SU-DHL-6 (cell line): ENCODE data around the gene COX19.

Experiments used
- H2AFZ ChIP-seq: fragments of 200-600 bp; sonication (generic); 2 replicates; pipeline ENCODE4 v1.6.1; 2014; ENCODE audit warnings: low read depth, mild to moderate bottlenecking, moderate library complexity, mixed read lengths, antibody characterized with exemption, low read length; ENCODE audit not compliant: severe bottlenecking
- H3F3A ChIP-seq: fragments of 200-600 bp; shearing (Covaris generic); 2 replicates; pipeline ENCODE4 v1.6.0; 2016; ENCODE audit warnings: antibody characterized with exemption, mild to moderate bottlenecking; ENCODE audit not compliant: insufficient read depth
- H3K27ac ChIP-seq: fragments of 200-600 bp; sonication (generic); 2 replicates; pipeline ENCODE4 v1.5.1; 2016; ENCODE audit warnings: low read depth, mild to moderate bottlenecking, low read length, moderate library complexity, mixed read lengths
- H3K27me3 ChIP-seq: fragments of 200-600 bp; sonication (generic), shearing (Covaris generic); 2 replicates; pipeline ENCODE4 v1.6.0; 2014; ENCODE audit warnings: mild to moderate bottlenecking, low read length
- H3K36me3 ChIP-seq: fragments of 200-600 bp; sonication (generic); 2 replicates; pipeline ENCODE4 v1.6.1; 2014; ENCODE audit warnings: mild to moderate bottlenecking, low read length, mixed read lengths
- H3K4me2 ChIP-seq: fragments of 300-600, 200-600 bp; shearing (Covaris generic), sonication (generic); 2 replicates; pipeline ENCODE4 v1.6.0; 2014; ENCODE audit warnings: low read length, low read depth, mild to moderate bottlenecking; ENCODE audit not compliant: poor library complexity, severe bottlenecking
- H3K4me3 ChIP-seq: fragments of 200-600 bp; sonication (generic); 2 replicates; pipeline ENCODE4 v1.5.1; 2014; ENCODE audit warnings: antibody characterized with exemption, low read length, mild to moderate bottlenecking, mixed read lengths; ENCODE audit not compliant: insufficient read depth, poor library complexity, severe bottlenecking
- H3K79me2 ChIP-seq: fragments of 200-600 bp; sonication (generic); 2 replicates; pipeline ENCODE4 v1.6.1; 2014; ENCODE audit warnings: mild to moderate bottlenecking, low read length, moderate library complexity; ENCODE audit not compliant: insufficient read depth
- H3K9ac ChIP-seq: fragments of 200-600 bp; sonication (generic); 2 replicates; pipeline ENCODE4 v1.7.0; 2014; ENCODE audit warnings: mild to moderate bottlenecking, low read length
- H3K9me2 ChIP-seq: fragments of 200-600 bp; sonication (generic); replicated peaks from 2 replicates; pipeline ENCODE4 v1.6.1; 2014; ENCODE audit warnings: low read length; ENCODE audit not compliant: insufficient read depth
- H3K9me3 ChIP-seq: fragments of 200-600 bp; sonication (generic); 2 replicates; pipeline ENCODE4 v1.6.1; 2014; ENCODE audit warnings: low read length, mixed read lengths; ENCODE audit not compliant: insufficient read depth
- H4K20me1 ChIP-seq: fragments of 200-600 bp; sonication (generic); 2 replicates; pipeline ENCODE4 v1.6.1; 2014; ENCODE audit warnings: low read depth, mild to moderate bottlenecking, antibody characterized with exemption, low read length, moderate library complexity, mixed read lengths
- EZH2phosphoT487 ChIP-seq: fragments of 200-600 bp; sonication (generic), shearing (Covaris generic); conservative IDR thresholded peaks from 2 replicates; pipeline ENCODE4 v1.6.1; 2018; ENCODE audit warnings: mild to moderate bottlenecking, antibody characterized with exemption, low read length, moderate library complexity, mixed read lengths
- TF ChIP-seq, protein P1 (sequence below): fragments of 200-600 bp; sonication (generic); IDR thresholded peaks from one replicate; pipeline ENCODE4 v1.5.1; 2017; ENCODE audit warnings: antibody characterized with exemption, mild to moderate bottlenecking, low read length, moderate library complexity; ENCODE audit not compliant: insufficient read depth, poor library complexity, severe bottlenecking

COX19 gene

DNA sequence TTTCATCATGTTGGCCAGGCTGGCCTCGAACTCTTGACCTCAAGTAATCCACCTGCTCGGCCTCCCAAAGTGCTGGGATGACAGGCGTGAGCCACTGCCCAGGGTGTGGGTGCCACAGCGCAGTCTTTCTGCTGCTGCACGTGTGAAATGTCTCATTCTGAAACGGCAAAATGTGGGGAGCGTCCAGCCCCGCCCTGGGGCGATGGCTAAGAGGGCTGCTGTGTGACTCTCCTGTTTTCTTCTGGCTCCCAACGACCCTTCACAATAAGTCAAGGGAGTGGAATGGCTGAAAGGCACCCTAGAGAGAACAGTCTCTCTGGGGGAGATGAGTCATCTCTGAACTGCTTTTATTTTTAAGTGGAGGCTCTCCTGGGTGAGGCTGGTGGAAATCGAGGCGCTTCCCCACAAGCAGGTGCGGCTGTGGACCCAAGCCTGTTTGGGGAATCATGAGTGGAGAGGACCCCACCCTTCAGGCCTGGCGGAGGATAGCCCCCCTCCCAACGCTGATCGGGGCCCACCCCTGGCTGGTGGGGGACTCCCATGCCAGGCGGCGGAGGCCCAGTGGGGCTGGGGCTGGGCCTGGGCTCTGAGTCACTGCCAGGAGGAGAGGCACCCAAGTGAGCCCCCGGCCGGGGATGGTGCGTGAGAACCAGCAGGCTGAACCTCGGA lies 38.8 kb downstream of the COX19 start:
- H3K9ac ChIP-seq, result no peak overlapping the region
- H3K27ac ChIP-seq, result no peak overlapping the region
- no peak for TF ChIP-seq EZH2phosphoT487
- TF ChIP-seq, protein P1, sequence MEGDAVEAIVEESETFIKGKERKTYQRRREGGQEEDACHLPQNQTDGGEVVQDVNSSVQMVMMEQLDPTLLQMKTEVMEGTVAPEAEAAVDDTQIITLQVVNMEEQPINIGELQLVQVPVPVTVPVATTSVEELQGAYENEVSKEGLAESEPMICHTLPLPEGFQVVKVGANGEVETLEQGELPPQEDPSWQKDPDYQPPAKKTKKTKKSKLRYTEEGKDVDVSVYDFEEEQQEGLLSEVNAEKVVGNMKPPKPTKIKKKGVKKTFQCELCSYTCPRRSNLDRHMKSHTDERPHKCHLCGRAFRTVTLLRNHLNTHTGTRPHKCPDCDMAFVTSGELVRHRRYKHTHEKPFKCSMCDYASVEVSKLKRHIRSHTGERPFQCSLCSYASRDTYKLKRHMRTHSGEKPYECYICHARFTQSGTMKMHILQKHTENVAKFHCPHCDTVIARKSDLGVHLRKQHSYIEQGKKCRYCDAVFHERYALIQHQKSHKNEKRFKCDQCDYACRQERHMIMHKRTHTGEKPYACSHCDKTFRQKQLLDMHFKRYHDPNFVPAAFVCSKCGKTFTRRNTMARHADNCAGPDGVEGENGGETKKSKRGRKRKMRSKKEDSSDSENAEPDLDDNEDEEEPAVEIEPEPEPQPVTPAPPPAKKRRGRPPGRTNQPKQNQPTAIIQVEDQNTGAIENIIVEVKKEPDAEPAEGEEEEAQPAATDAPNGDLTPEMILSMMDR, result no peak
- H3K4me3 ChIP-seq, result no peak overlapping the region
- no peaks in the 10 kb centered on the region for H4K20me1 ChIP-seq
- no peak overlapping the region for H2AFZ ChIP-seq
- no peaks in the 10 kb centered on the region; the same call in 1 of the 2 replicates for H3K27me3 ChIP-seq
- H3K36me3 ChIP-seq, result no peaks in the 10 kb centered on the region
- no peaks in the 10 kb centered on the region for H3K9me2 ChIP-seq
- H3F3A ChIP-seq, result no peaks in the 10 kb centered on the region
- peaks cover 8% of the 10 kb centered on the region; the same call in 1 of the 2 replicates for H3K9me3 ChIP-seq
- H3K79me2 ChIP-seq, result no peaks in the 10 kb centered on the region
- no peak overlapping the region for H3K4me2 ChIP-seq

DNA sequence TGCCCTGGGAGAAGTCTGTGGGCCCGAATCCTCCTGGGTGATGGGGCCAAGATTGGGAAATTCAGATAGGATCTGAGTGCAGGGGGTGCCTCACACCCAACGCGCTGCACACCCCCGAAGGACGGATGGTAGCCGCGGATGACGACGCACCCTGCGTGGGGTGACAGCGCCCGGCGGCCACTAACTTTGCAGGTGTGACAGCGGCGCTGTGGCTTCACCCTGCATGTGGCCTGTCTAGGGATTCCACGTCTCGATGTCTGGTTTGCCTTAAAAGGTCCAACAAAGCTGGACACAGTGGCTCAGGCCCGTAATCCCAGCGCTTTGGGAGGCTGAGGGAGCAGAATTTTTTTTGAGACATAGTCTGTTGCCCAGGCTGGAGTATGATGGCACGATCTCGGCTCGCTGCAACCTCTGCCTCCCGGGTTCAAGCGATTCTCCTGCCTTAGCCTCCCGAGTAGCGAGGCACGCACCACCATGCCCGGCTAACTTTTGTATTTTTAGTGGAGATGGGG lies 39.4 kb downstream of the COX19 start:
- no peaks in the 10 kb centered on the region for H3F3A ChIP-seq
- H3K4me3 ChIP-seq, result no peak overlapping the region
- no peak overlapping the region for H2AFZ ChIP-seq
- H3K27ac ChIP-seq, result no peak overlapping the region
- H3K36me3 ChIP-seq, result no peaks in the 10 kb centered on the region
- no peak overlapping the region for H3K9ac ChIP-seq
- no peaks in the 10 kb centered on the region for H3K27me3 ChIP-seq
- H3K79me2 ChIP-seq, result no peaks in the 10 kb centered on the region
- H3K9me3 ChIP-seq, result peaks cover 8% of the 10 kb centered on the region; the same call in 1 of the 2 replicates
- no peaks in the 10 kb centered on the region for H3K9me2 ChIP-seq
- no peak overlapping the region for H3K4me2 ChIP-seq
- H4K20me1 ChIP-seq, result no peaks in the 10 kb centered on the region
- TF ChIP-seq, protein P1, result no peak
- TF ChIP-seq EZH2phosphoT487, result no peak

DNA sequence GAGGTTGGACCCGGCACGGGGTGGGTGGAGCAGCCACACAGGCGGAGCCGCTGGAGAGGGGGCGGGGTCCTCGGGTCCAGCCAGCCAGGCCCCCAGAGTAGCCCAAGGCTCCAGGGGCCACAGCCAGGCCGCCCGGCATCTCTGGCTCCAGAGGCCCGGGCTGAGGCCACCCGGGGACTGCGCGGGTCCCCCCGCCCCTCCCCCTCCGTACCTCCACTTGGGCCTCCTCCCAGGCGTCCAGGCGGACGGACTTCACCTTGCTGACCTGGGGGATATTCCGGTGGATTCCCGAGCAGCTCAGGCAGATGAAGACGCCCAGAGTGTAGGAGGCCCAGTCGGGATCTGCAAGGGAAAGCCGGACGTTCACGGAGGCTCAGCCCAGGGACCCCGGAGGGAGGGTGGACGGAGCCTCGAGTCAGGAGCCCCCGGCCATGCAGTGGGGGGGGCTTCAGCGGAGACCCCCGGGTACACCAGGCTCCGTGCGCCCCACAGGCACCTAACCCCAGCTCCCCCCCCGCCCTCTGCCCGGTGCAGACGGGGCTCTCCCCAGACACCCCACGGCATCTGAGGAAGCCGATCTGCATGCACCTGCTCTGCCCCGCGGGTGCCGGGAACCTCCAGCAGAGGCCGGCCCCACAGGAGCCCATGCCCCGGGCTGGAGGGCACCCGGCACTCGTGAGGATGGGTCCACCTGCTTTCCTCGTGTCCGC lies 40.0 kb downstream of the COX19 start:
- Histone ChIP-seq H3K27me3 (no peaks in the 10 kb centered on the region), H3K9ac (no peak overlapping the region), H3K36me3 (no peaks in the 10 kb centered on the region), H3K4me3 (no peak overlapping the region), H3K9me3 (peaks cover 1% of the 10 kb centered on the region; the same call in 1 of the 2 replicates), H3K27ac (no peak overlapping the region), H3K9me2 (no peaks in the 10 kb centered on the region), H3K79me2 (no peaks in the 10 kb centered on the region), H3K4me2 (no peak overlapping the region), H2AFZ (no peak overlapping the region), H3F3A (no peaks in the 10 kb centered on the region), H4K20me1 (no peaks in the 10 kb centered on the region)
- TF ChIP-seq, protein P1, result no peak
- no peak for TF ChIP-seq EZH2phosphoT487
